ENCODE measurements around the gene POLR1A.

DNA sequence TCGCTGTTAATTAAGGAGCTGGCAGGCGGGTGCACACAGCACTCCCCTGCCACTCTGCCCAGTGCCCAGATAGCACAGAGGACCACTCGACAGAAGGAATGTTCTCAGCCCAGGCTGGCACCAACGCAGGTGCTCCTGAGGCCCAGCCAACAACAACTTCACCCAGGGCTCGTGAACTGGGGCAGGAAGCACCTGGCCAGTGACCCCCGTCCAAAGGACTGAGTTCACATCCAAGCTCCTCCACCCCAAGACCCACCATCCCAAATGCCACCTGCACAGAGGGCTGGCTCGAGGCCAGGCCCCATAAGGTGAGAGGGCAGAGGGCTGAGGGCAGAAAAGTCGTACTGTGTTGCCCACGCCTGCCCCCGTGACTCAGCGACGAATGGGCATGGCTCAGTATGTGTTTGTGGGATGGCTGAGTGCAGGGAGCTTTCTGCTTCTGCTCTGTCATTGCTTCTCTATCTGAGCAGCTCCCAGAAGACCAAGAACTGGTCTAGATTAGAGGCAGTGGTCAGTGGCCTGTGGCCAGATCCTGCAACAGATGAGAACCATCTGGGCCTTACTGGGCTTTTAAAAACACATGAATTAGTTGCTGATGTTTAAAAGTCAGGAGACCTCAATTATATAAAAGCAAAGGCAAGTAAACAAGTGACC is 68.4 kb downstream of the POLR1A start:
- TF ChIP-seq, protein P1, sequence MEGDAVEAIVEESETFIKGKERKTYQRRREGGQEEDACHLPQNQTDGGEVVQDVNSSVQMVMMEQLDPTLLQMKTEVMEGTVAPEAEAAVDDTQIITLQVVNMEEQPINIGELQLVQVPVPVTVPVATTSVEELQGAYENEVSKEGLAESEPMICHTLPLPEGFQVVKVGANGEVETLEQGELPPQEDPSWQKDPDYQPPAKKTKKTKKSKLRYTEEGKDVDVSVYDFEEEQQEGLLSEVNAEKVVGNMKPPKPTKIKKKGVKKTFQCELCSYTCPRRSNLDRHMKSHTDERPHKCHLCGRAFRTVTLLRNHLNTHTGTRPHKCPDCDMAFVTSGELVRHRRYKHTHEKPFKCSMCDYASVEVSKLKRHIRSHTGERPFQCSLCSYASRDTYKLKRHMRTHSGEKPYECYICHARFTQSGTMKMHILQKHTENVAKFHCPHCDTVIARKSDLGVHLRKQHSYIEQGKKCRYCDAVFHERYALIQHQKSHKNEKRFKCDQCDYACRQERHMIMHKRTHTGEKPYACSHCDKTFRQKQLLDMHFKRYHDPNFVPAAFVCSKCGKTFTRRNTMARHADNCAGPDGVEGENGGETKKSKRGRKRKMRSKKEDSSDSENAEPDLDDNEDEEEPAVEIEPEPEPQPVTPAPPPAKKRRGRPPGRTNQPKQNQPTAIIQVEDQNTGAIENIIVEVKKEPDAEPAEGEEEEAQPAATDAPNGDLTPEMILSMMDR (IDR thresholded peaks at IDR 0.05; ENCODE audit: extremely low read depth in 1 of 2, insufficient read depth in 1 of 2, low read depth in 1 of 2, low read length in 2 of 2) = no peak
- TF ChIP-seq POLR2A (IDR thresholded peaks at IDR 0.05; ENCODE audit: low read depth, low read length) = no peak

Measured in endothelial cell of umbilical vein (primary cell).